ENCODE data around the gene COL5A1.

DNA sequence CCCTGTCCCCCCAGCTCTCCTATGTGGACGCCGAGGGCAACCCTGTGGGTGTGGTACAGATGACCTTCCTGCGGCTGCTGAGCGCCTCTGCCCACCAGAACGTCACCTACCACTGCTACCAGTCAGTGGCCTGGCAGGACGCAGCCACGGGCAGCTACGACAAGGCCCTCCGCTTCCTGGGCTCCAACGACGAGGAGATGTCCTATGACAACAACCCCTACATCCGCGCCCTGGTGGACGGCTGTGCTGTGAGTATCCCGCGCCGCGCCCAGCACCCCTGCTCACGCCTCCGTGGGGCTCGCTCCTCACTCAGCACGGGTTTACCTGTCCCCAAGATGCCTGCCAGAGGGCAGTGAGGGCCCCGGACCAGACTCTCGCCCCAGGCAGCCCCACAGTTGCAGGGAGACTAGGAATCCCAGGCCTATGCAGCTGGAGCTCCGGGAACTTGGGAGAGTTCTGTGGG is 193.4 kb downstream of the COL5A1 start:
- TF ChIP-seq, protein P1, sequence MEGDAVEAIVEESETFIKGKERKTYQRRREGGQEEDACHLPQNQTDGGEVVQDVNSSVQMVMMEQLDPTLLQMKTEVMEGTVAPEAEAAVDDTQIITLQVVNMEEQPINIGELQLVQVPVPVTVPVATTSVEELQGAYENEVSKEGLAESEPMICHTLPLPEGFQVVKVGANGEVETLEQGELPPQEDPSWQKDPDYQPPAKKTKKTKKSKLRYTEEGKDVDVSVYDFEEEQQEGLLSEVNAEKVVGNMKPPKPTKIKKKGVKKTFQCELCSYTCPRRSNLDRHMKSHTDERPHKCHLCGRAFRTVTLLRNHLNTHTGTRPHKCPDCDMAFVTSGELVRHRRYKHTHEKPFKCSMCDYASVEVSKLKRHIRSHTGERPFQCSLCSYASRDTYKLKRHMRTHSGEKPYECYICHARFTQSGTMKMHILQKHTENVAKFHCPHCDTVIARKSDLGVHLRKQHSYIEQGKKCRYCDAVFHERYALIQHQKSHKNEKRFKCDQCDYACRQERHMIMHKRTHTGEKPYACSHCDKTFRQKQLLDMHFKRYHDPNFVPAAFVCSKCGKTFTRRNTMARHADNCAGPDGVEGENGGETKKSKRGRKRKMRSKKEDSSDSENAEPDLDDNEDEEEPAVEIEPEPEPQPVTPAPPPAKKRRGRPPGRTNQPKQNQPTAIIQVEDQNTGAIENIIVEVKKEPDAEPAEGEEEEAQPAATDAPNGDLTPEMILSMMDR (conservative IDR thresholded peaks at IDR 0.05), result no peak
- no peak for TF ChIP-seq ZFX (IDR thresholded peaks at IDR 0.05)

Measured in C4-2B (cell line).